CD4-positive, alpha-beta T cell (primary cell): Measurements from ENCODE around the gene FGD5. TPM values are rescaled to one million over a fixed set of nuclear protein-coding genes. Genes with fewer than 3 reads are reported as not detected.

Experiments
- ATAC-seq: fragments of 200-7000 bp; cut with Tn5 transposase; one replicate; pipeline ENCODE4 v1.10.0; 2022; ENCODE audit warnings: mild to moderate bottlenecking; ENCODE audit not compliant: poor library complexity
- CTCF ChIA-PET: fragments of 350-600 bp; sonication (Branson Sonifier 250); formaldehyde crosslinking; loops from one replicate; lab custom pipeline; 2021; ENCODE audit warnings: antibody characterized with exemption, inconsistent platforms; lab: Charles Lee
- POLR2A ChIA-PET: fragments of 350-600 bp; sonication (Branson Sonifier 250); formaldehyde crosslinking; loops from one replicate; lab custom pipeline; 2021; ENCODE audit warnings: antibody characterized with exemption, inconsistent platforms; lab: Charles Lee
- DNase-seq, 14 experiments: peaks; one replicate each; pipeline ENCODE4 v3.0.0-alpha.2; 2013 to 2020; ENCODE audit warnings: mixed read lengths in 2 of 14
- H3K27ac ChIP-seq, 2 donors: one replicate each; pipeline versions ENCODE4 v1.5.1 to v1.7.0; 2013; ENCODE audit warnings: low read length in 2 of 2, low read depth in 1 of 2, mild to moderate bottlenecking in 1 of 2
- H3K27me3 ChIP-seq, 2 experiments: 1 replicate in 1 of 2; 2 replicates in 1 of 2; pipeline versions ENCODE4 v1.6.1 to v1.7.0; 2013; ENCODE audit warnings: low read length in 2 of 2, control low read depth in 1 of 2, mild to moderate bottlenecking in 1 of 2, moderate library complexity in 1 of 2; ENCODE audit not compliant: insufficient read depth in 2 of 2, control insufficient read depth in 1 of 2
- H3K36me3 ChIP-seq: one replicate; pipeline ENCODE4 v1.6.1; 2013; ENCODE audit warnings: low read length, control low read depth; ENCODE audit not compliant: insufficient read depth
- H3K4me1 ChIP-seq: one replicate; pipeline ENCODE4 v1.6.1; 2013; ENCODE audit warnings: low read length, control low read depth; ENCODE audit not compliant: insufficient read depth
- H3K4me3 ChIP-seq: one replicate; pipeline ENCODE4 v1.5.1; 2013; ENCODE audit warnings: mild to moderate bottlenecking, low read length, moderate library complexity
- H3K9me3 ChIP-seq, 2 experiments: 1 replicate in 1 of 2; 2 replicates in 1 of 2; pipeline versions ENCODE4 v1.6.1 to v1.7.0; 2013; ENCODE audit warnings: low read length in 2 of 2, mild to moderate bottlenecking in 2 of 2, control low read depth in 1 of 2, moderate library complexity in 1 of 2; ENCODE audit not compliant: control insufficient read depth in 1 of 2, insufficient read depth in 1 of 2
- H3K27ac Mint-ChIP-seq: one replicate; pipeline ENCODE4 v1.8.0; 2020; ENCODE audit warnings: mixed read lengths
- H3K27me3 Mint-ChIP-seq: one replicate; pipeline ENCODE4 v1.8.0; 2021; ENCODE audit warnings: mixed read lengths
- H3K36me3 Mint-ChIP-seq: one replicate; pipeline ENCODE4 v1.8.0; 2021; ENCODE audit warnings: low read depth, mixed read lengths
- H3K4me1 Mint-ChIP-seq: one replicate; pipeline ENCODE4 v1.8.0; 2021; ENCODE audit warnings: low read depth, mixed read lengths
- H3K4me3 Mint-ChIP-seq: one replicate; pipeline ENCODE4 v1.8.0; 2020; ENCODE audit warnings: mild to moderate bottlenecking, mixed read lengths
- H3K9me3 Mint-ChIP-seq: one replicate; pipeline ENCODE4 v1.8.0; 2020; ENCODE audit warnings: mixed read lengths
- CTCF ChIP-seq: fragments of 200-600 bp; IDR thresholded peaks from one replicate; pipeline ENCODE4 v1.8.0; 2022; ENCODE audit warnings: antibody characterized with exemption, mild to moderate bottlenecking
- intact Hi-C, 2 experiments: fragments of 100-400 bp; cut with DNase I in 1 of 2; cut with micrococcal nuclease in 1 of 2; formaldehyde crosslinking; loops; one replicate each; pipeline versions ENCODE4 v1.15.1 to v1.9.0; 2023 to 2025; cut with DNase I, micrococcal nuclease
- total RNA-seq, 174 experiments: library from RNA in 2 of 174; stranded (reverse) in 2 of 174; gene quantifications; one replicate each; pipeline ENCODE4 v1.2.3 and lab custom pipeline; 2021 to 2026

Gene FGD5
- total RNA-seq, 2 experiments from 2014 or later, result not detected

- Histone ChIP-seq H3K4me1 (peaks cover 5% of the 10 kb centered on the region), H3K27ac (no peak overlapping the region), H3K4me3 (no peak overlapping the region), H3K9me3 (no peaks in the 10 kb centered on the region), H3K27me3 (peaks cover 41 to 51% of the 10 kb centered on the region in 2 experiments), H3K36me3 (no peaks in the 10 kb centered on the region)
- DNase-seq (no peak), ATAC-seq (no peak)
- H3K9me3 Mint-ChIP-seq, result no peaks in the 10 kb centered on the region
- intact Hi-C loops, result no loop called here
- CTCF ChIA-PET, result no interaction called here
- no peak for TF ChIP-seq CTCF
- no peak overlapping the region for H3K4me3 Mint-ChIP-seq
- peaks cover 5% of the 10 kb centered on the region for H3K4me1 Mint-ChIP-seq
- POLR2A ChIA-PET, result no interaction called here
- no peak overlapping the region for H3K27ac Mint-ChIP-seq
- H3K27me3 Mint-ChIP-seq, result peaks cover 83% of the 10 kb centered on the region
- no peaks in the 10 kb centered on the region for H3K36me3 Mint-ChIP-seq
Observed at GRCh38 chr3:14812196-14812790, 6.5 kb upstream of the FGD5 start.

GRCh38 chr3:14814411-14814871 lies 4.3 kb upstream of the FGD5 start:
- CTCF ChIA-PET, result no interaction called here
- Histone ChIP-seq H3K36me3 (no peaks in the 10 kb centered on the region), H3K4me1 (peaks cover 5% of the 10 kb centered on the region), H3K27ac (no peak overlapping the region), H3K9me3 (no peaks in the 10 kb centered on the region), H3K27me3 (peaks cover 32 to 42% of the 10 kb centered on the region in 2 experiments), H3K4me3 (no peak overlapping the region)
- DNase-seq (no peak), ATAC-seq (no peak)
- H3K4me1 Mint-ChIP-seq, result peaks cover 5% of the 10 kb centered on the region
- H3K9me3 Mint-ChIP-seq, result no peaks in the 10 kb centered on the region
- H3K27me3 Mint-ChIP-seq, result peaks cover 72% of the 10 kb centered on the region
- no peak overlapping the region for H3K27ac Mint-ChIP-seq
- POLR2A ChIA-PET, result no interaction called here
- H3K36me3 Mint-ChIP-seq, result no peaks in the 10 kb centered on the region
- intact Hi-C loops, result no loop called here
- H3K4me3 Mint-ChIP-seq, result no peak overlapping the region
- TF ChIP-seq CTCF, result no peak

GRCh38 chr3:14816359-14816758 lies 2.4 kb upstream of the FGD5 start:
- H3K27me3 ChIP-seq, result peaks cover 18 to 29% of the 10 kb centered on the region in 2 experiments
- H3K9me3 ChIP-seq, result no peaks in the 10 kb centered on the region
- ChIA-PET POLR2A (no interaction called here), CTCF (no interaction called here)
- Mint-ChIP-seq H3K4me1 (peaks cover 1% of the 10 kb centered on the region), H3K27me3 (peaks cover 69% of the 10 kb centered on the region), H3K9me3 (no peaks in the 10 kb centered on the region), H3K4me3 (no peak overlapping the region), H3K27ac (no peak overlapping the region), H3K36me3 (no peaks in the 10 kb centered on the region)
- no peak overlapping the region for H3K4me3 ChIP-seq
- no peak for TF ChIP-seq CTCF
- intact Hi-C loops, result no loop called here
- H3K4me1 ChIP-seq, result no peaks in the 10 kb centered on the region
- DNase-seq (no peak), ATAC-seq (no peak)
- H3K27ac ChIP-seq, result no peak overlapping the region
- no peaks in the 10 kb centered on the region for H3K36me3 ChIP-seq
